Measurements from ENCODE around the gene CHMP1B.

Gene CHMP1B, protein sequence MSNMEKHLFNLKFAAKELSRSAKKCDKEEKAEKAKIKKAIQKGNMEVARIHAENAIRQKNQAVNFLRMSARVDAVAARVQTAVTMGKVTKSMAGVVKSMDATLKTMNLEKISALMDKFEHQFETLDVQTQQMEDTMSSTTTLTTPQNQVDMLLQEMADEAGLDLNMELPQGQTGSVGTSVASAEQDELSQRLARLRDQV

DNA sequence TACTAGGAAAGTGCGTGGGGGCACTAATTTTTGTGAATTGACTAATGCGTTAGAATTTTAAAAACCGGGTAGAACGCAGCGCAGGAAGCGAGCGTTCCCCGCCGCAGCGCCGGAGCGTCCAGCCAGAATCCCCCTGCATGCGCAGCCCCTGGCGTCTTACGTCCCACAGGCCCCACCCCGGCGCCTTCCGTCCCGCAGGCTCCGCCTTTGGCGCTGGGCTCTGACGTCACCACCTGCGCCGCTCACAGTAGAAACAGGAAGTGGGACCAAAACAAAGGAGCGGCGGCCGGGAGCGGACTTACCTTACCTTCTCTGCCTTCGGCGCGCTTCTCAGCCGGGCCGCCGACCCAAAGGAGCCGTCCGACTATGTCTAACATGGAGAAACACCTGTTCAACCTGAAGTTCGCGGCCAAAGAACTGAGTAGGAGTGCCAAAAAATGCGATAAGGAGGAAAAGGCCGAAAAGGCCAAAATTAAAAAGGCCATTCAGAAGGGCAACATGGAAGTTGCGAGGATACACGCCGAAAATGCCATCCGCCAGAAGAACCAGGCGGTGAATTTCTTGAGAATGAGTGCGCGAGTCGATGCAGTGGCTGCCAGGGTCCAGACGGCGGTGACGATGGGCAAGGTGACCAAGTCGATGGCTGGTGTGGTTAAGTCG, at the start of gene CHMP1B:
TSS of gene CHMP1B (plus strand) at position 268 of the 660 bp plus-strand sequence. CDS start at position 367, 99 bp downstream.
- H3K9me3 Mint-ChIP-seq = no peaks in the 10 kb centered on the region
- DNase-seq = peak; percentile 95
- no peaks in the 10 kb centered on the region for H3K27me3 Mint-ChIP-seq
- H3K4me3 Mint-ChIP-seq = peak within 1 kb of the TSS; percentile 96 to 100
- peak; percentile 96 to 98 for ATAC-seq (replicated peaks)
- H3K27ac Mint-ChIP-seq = peak within 1 kb of the TSS; percentile 99
- H3K36me3 Mint-ChIP-seq = peaks cover 4 to 14% of the 10 kb centered on the region in 2 donors
- peaks cover 8 to 17% of the 10 kb centered on the region in 2 donors for H3K4me1 Mint-ChIP-seq

DNA sequence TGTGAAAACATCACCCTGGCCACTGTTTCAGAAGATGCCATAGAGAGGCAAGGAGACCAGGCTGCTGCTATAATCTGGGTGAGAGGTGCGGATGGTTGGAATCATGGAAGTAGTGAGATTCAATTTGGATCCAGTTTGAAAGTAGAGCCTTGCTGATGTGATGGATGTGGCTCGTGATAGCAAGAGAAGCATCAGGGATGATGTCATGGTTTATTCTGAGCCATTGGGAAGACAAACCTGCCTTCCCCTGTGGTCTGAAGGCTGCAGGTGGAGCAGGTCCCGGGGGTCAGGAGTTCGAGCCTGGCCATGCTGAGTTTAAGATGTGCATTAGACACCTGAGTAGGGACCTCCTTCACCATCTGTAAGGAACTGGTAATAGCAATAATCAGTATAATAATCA, 49.6 kb upstream of the CHMP1B start:
- ATAC-seq (replicated peaks) (no peak), DNase-seq (no peak)
- Mint-ChIP-seq H3K36me3 (no peaks in the 10 kb centered on the region), H3K27ac (no peak overlapping the region), H3K27me3 (peaks cover 16 to 20% of the 10 kb centered on the region in 2 donors), H3K4me1 (peaks cover 0 to 4% of the 10 kb centered on the region in 2 donors), H3K9me3 (no peaks in the 10 kb centered on the region), H3K4me3 (no peak overlapping the region)

DNA sequence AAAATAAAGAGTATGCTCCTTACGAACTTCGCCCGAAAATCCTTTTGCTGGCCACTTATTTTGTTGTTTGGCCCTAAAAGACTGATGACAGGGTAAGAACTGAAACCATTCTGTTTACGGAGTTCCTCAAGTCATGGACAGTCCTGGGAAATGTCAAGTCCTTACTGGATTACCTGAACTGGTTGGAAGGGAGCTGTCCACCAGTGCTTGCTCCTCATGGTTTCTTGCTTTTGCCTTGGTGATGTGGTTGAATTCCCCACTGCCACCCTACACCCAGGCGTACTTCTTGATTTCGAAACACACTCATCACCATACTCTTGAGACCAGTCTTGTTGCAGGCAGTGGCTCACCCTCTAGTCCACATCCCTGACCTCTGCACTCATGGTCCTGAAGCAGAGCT, 49.1 kb upstream of the CHMP1B start:
- peaks cover 16 to 23% of the 10 kb centered on the region in 2 donors for H3K27me3 Mint-ChIP-seq
- DNase-seq = no peak
- H3K4me3 Mint-ChIP-seq = no peak overlapping the region
- H3K27ac Mint-ChIP-seq = no peak overlapping the region
- no peaks in the 10 kb centered on the region for H3K9me3 Mint-ChIP-seq
- H3K4me1 Mint-ChIP-seq = peaks cover 0 to 4% of the 10 kb centered on the region in 2 donors
- no peaks in the 10 kb centered on the region for H3K36me3 Mint-ChIP-seq
- no peak for ATAC-seq (replicated peaks)

DNA sequence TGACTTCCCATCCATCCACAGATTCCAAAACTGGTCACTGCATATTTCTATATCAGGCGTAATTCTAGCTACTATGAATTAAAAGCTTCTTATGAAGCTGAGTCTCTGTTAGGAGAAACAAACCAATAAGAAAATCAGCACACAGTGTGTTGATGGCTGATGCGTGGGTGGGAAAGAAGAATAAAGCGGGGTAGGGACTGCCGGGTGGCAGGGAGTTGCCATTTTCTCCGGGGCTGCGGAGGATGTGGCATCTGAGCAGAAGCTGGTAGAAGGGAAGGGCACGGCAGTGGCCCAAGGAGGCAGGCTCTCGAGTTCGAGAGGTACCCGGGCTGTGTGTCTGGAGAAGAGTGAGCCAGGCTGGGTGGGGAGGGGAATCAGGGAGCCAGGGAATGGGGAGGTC, 48.6 kb upstream of the CHMP1B start:
- no peaks in the 10 kb centered on the region for H3K36me3 Mint-ChIP-seq
- no peak overlapping the region for H3K27ac Mint-ChIP-seq
- H3K27me3 Mint-ChIP-seq = peaks cover 16 to 23% of the 10 kb centered on the region in 2 donors
- no peak overlapping the region for H3K4me3 Mint-ChIP-seq
- H3K4me1 Mint-ChIP-seq = peaks cover 0 to 4% of the 10 kb centered on the region in 2 donors
- no peaks in the 10 kb centered on the region for H3K9me3 Mint-ChIP-seq
- DNase-seq (no peak), ATAC-seq (replicated peaks) (no peak)

DNA sequence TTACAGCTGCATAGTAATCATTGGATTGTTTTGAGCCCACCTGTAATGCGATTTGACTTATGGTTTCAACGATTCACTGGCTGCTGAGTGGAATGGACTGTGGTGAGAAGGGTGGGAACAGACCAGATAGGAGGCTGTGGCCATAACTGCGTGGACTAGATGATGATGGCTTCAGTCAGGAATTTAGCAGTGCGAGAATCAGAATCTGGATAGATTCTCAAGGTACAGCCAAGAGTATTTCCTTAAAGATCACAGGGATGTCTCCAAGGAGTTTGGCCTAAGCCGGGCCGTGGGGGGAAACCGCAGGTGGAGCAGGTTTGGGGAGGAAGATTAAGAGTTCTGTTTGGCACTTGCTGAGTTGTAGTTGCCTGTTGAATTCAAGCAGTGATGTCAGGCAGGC, 44.0 kb upstream of the CHMP1B start:
- ATAC-seq (replicated peaks) = no peak
- Mint-ChIP-seq H3K4me3 (no peak overlapping the region), H3K27me3 (peaks cover 16 to 29% of the 10 kb centered on the region in 2 donors), H3K27ac (no peak overlapping the region), H3K36me3 (no peaks in the 10 kb centered on the region), H3K9me3 (no peaks in the 10 kb centered on the region), H3K4me1 (no peaks in the 10 kb centered on the region)
- DNase-seq = no peak

DNA sequence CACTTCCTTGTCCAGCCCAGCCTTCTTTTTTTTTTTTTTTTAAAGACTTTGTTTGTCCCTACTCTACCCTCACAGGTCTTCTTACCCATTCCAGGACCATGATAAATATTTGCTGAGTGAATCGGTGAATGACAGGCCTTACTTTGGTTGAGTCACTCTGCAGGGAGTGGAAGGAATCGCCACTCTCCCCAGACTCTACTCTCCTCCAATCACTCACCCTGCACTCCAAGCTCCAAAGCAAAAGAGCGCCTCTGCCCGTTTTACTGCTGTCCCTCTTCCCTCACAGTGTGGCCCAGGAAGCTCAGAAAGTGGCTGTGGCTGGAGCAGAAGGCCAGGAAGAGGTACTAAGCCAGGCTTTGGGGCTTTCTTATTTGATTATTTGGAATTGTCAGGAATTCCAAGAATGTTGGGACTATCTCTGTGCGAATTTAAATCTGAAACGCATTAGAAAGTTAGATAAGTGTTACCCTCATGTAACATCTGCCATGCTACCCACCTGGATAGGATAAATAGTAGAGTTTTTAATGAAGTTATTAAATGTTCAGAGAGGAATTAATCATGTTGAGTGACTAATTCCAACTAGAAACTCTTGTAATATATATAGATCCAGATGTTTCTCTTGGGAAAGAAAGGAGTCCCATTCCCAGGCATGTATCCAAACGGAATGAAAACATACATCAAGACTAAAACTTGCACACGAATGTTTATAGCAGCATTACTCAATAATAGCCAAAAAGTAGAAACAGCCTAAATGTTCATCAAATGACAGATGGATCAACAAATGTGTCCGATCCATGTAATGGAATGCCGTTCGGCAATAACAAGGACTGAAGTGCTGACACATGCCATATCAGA, 43.0 kb upstream of the CHMP1B start:
- Mint-ChIP-seq H3K36me3 (no peaks in the 10 kb centered on the region), H3K4me1 (no peaks in the 10 kb centered on the region), H3K4me3 (no peak overlapping the region), H3K27me3 (peaks cover 11 to 22% of the 10 kb centered on the region in 2 donors), H3K27ac (no peak overlapping the region), H3K9me3 (no peaks in the 10 kb centered on the region)
- no peak for ATAC-seq (replicated peaks)
- no peak for DNase-seq

DNA sequence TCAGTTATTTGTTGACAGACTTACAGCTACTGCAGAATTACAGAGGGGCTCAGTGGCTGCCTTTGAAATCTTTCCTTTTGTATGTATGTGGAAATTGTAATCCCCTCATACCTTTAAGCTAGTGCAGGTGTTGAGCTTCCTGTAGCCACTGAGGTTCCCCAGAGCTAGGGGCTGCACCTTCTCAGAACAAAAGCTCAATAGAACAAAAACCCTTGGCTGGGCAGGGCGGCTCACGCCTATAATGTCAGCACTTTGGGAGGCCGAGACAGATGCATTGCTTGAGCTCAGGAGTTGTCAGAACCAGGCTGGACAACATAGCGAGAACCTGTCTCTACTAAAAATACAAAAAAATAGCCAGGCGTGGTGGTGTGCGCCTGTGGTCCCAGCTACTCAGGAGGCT, 41.3 kb upstream of the CHMP1B start:
- H3K36me3 Mint-ChIP-seq = no peaks in the 10 kb centered on the region
- no peak overlapping the region for H3K27ac Mint-ChIP-seq
- no peaks in the 10 kb centered on the region for H3K4me1 Mint-ChIP-seq
- H3K27me3 Mint-ChIP-seq = peaks cover 15 to 16% of the 10 kb centered on the region in 2 donors
- DNase-seq = no peak
- no peak for ATAC-seq (replicated peaks)
- H3K9me3 Mint-ChIP-seq = no peaks in the 10 kb centered on the region
- no peak overlapping the region for H3K4me3 Mint-ChIP-seq

DNA sequence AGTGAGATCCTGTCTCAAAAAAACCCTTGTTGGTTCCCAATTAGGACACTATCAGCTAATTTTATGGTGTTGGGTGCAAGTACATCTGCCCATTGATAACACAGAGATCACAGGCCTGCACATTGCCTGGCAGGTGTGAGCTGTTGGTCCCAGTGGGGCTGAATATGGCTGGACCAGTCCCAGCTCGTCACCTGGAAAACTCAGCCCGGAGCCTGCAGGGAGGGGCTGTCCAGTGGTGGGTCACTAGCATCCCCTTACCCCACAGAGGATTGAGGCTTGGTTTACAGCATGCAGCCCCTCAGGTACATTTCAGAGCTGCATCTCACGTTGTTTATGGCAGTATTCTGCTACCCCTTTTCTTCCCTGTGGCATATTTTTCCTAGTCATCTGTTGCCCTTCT, 40.8 kb upstream of the CHMP1B start:
- no peaks in the 10 kb centered on the region for H3K9me3 Mint-ChIP-seq
- DNase-seq = no peak
- no peak for ATAC-seq (replicated peaks)
- H3K4me1 Mint-ChIP-seq = no peaks in the 10 kb centered on the region
- no peak overlapping the region for H3K4me3 Mint-ChIP-seq
- no peak overlapping the region for H3K27ac Mint-ChIP-seq
- peaks cover 15 to 16% of the 10 kb centered on the region in 2 donors for H3K27me3 Mint-ChIP-seq
- H3K36me3 Mint-ChIP-seq = no peaks in the 10 kb centered on the region

DNA sequence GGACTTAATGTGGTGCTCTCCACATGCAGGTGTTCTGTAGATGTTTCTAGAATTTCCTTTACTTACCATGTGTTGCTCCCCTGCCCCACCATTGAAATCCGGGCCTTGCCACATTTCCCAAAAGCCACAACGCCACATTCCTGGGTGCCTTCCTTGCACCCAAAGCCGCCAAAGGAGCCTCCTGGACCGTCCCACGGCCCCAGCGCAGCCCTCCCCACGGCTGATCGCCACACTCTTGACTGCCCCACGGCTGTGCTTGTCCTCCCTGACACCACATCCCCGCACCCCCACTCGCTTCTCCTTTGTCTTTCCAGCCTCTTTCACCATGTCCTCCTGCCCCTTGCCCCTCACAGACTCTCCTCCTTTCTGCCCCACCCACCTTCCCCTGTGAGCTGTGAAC, 40.2 kb upstream of the CHMP1B start:
- Mint-ChIP-seq H3K36me3 (no peaks in the 10 kb centered on the region), H3K4me1 (no peaks in the 10 kb centered on the region), H3K27ac (no peak overlapping the region), H3K9me3 (no peaks in the 10 kb centered on the region), H3K4me3 (no peak overlapping the region), H3K27me3 (peaks cover 15 to 19% of the 10 kb centered on the region in 2 donors)
- ATAC-seq (replicated peaks) (no peak), DNase-seq (no peak)

DNA sequence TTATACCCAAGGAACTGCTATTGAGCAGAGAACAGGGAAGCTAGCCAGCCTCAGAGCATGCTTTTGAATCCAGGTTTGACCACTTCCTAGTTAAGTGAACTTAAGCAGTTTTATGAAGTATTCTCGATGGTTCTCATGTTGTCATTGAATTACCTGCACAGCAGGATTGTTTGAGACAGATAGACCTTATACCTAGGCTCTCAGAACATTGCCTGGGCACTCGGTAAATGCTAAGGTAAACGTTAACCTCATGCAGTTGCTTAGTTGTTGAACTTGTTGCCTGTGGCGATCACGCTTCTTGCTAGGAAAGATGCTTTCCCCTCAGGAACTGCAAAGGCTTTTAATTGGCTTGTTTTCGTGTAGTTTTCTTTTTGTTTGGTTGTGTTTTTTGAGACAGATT, 34.0 kb upstream of the CHMP1B start:
- H3K4me3 Mint-ChIP-seq = no peak overlapping the region
- H3K27me3 Mint-ChIP-seq = peaks cover 4 to 24% of the 10 kb centered on the region in 2 donors
- no peak for DNase-seq
- no peak for ATAC-seq (replicated peaks)
- H3K4me1 Mint-ChIP-seq = no peaks in the 10 kb centered on the region
- no peak overlapping the region for H3K27ac Mint-ChIP-seq
- no peaks in the 10 kb centered on the region for H3K9me3 Mint-ChIP-seq
- H3K36me3 Mint-ChIP-seq = no peaks in the 10 kb centered on the region

DNA sequence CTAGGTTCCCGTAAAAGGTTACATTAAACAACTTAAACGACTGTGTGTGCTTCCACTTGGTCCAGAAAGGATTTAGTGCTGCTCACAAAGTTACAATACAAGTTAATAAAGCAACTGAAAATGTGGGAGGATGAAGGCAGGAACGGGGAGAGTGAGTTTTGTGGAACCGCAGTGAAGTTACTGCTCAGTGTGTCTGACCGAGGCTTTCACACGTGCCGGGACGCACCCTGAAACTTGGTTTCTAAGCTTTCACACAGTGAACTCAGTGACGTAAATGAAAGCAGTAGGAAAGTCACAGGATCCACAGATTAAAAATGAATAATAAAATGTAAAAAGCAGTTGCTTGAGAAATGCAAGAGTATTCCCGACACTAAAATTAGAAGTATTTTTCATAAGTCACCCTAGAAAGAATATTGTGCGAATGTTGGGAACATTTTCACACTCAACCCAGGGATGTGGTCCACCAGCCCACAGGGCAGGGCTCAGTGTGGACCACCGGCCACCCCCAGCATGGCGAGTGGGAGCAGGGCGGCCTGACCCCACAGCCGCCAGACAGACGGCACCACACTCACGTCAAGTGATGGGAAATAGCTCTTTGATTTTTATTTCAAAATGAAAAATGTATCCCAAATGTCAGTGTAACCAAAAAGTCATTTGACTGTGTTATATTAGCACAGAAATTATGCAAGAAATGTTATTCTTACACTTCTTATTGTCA, 32.6 kb upstream of the CHMP1B start:
- ATAC-seq (replicated peaks) = no peak
- DNase-seq = no peak
- H3K4me1 Mint-ChIP-seq = no peaks in the 10 kb centered on the region
- H3K27me3 Mint-ChIP-seq = peaks cover 4 to 24% of the 10 kb centered on the region in 2 donors
- H3K4me3 Mint-ChIP-seq = no peak overlapping the region
- H3K27ac Mint-ChIP-seq = no peak overlapping the region
- no peaks in the 10 kb centered on the region for H3K36me3 Mint-ChIP-seq
- no peaks in the 10 kb centered on the region for H3K9me3 Mint-ChIP-seq

DNA sequence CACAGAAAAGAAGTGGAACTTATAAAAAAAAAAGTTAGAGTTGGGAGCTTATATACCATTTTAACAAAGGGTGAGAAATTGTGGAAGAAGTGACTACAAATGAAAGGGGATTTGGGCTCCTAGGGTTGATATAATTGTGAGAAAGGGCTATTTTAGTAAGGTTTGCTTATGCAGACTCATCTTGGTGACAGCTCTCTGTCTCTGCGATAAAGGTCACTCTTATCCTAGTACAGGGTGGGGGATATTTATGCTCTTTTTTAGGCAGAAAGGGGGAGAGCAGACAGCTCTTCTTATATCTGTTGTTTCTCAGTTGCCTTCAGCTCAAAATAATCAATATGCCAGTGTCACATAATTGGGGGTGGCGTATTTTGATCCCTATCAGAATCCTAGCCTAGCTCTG, 31.3 kb upstream of the CHMP1B start:
- Mint-ChIP-seq H3K27me3 (peaks cover 4 to 19% of the 10 kb centered on the region in 2 donors), H3K4me3 (no peak overlapping the region), H3K9me3 (no peaks in the 10 kb centered on the region), H3K27ac (no peak overlapping the region), H3K4me1 (no peaks in the 10 kb centered on the region), H3K36me3 (no peaks in the 10 kb centered on the region)
- DNase-seq (no peak), ATAC-seq (replicated peaks) (no peak)

DNA sequence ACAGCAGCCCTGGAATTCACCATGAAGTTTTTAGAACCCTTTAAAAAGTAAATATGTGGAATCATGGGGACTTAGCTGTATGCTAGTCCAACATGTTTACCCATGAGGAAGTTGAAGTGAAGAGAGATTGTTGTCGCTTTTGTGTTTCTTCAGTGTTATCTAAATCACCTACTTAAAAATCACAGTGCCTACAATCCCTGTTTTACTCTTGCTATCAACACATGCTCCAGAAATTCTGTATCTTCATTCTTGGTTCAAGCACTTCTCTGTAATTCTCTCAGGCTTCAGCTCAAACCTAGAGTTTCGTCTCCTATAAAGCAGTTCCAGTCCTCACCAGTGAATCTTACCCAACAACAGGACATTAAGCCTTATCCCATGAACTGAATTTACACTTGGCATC, 30.5 kb upstream of the CHMP1B start:
- Mint-ChIP-seq H3K27me3 (peaks cover 4 to 19% of the 10 kb centered on the region in 2 donors), H3K36me3 (no peaks in the 10 kb centered on the region), H3K9me3 (no peaks in the 10 kb centered on the region), H3K27ac (no peak overlapping the region), H3K4me3 (no peak overlapping the region), H3K4me1 (no peaks in the 10 kb centered on the region)
- DNase-seq = no peak
- ATAC-seq (replicated peaks) = no peak

DNA sequence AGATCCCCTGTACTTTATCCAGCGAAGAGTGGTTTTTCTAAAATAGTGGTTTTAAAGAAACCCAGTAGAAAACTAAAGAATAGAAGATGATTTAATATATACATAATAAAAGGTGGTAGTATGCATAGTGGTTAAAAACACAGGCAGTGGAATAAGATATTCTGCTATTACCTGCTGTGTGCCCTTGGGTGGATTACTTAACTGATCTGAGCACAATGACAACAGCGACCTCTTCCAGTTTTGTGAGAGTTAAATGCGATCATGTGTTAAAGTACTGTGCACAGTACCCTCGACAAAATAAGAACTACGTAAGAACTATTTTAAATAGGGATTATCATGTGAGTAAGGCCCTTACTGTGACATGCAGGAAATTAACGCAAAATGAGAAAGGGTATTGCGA, 30.0 kb upstream of the CHMP1B start:
- Mint-ChIP-seq H3K27ac (no peak overlapping the region), H3K9me3 (no peaks in the 10 kb centered on the region), H3K36me3 (no peaks in the 10 kb centered on the region), H3K4me1 (no peaks in the 10 kb centered on the region), H3K27me3 (peaks cover 4 to 14% of the 10 kb centered on the region in 2 donors), H3K4me3 (no peak overlapping the region)
- ATAC-seq (replicated peaks) (no peak), DNase-seq (no peak)
